Cardiac muscle cell (in vitro differentiated cells and primary cell): ENCODE measurements around the gene MCUB. TPM values are rescaled to one million over a fixed set of nuclear protein-coding genes. Genes with fewer than 3 reads are reported as not detected.
A peak's percentile ranks its signal among the peaks of the same experiment; 100 is the strongest.

Experiments
- DNase-seq, 2 donors: peaks; one replicate each; pipeline versions ENCODE4 v3.0.0 to v3.0.0-alpha.2; 2010 to 2017; ENCODE audit warnings: low read depth in 1 of 2, low spot score in 1 of 2
- H3K27ac ChIP-seq: fragments of 200-600 bp; sonication (generic); 2 replicates; pipeline ENCODE4 v1.5.1; 2016
- H3K27me3 ChIP-seq: fragments of 200-600 bp; sonication (generic); 2 replicates; pipeline ENCODE4 v1.6.0; 2016; ENCODE audit warnings: control low read depth
- H3K36me3 ChIP-seq: fragments of 200-600 bp; sonication (generic); 2 replicates; pipeline ENCODE4 v1.5.1; 2016; ENCODE audit warnings: control low read depth
- H3K4me1 ChIP-seq: fragments of 200-600 bp; sonication (generic); 2 replicates; pipeline ENCODE4 v1.8.1; 2017; ENCODE audit warnings: low read depth, mild to moderate bottlenecking, mixed run types
- H3K4me3 ChIP-seq: fragments of 200-600 bp; sonication (generic); 2 replicates; pipeline ENCODE4 v1.5.1; 2016; ENCODE audit warnings: mild to moderate bottlenecking
- H3K9me3 ChIP-seq: fragments of 200-600 bp; sonication (generic); 2 replicates; pipeline ENCODE4 v1.5.1; 2017; ENCODE audit warnings: low read depth, mild to moderate bottlenecking, control low read depth
- CTCF ChIP-seq: IDR thresholded peaks from 2 replicates; pipeline ENCODE4 v1.5.1; 2012; ENCODE audit warnings: low read depth, mild to moderate bottlenecking, low read length
- polyA plus RNA-seq: library from polyadenylated mRNA; unstranded; fragments of >200 nt; fragmentation: Nextera tagmentation; extraction: Ambion mirVana; gene quantifications from 2 replicates; pipeline ENCODE4 v1.2.1, GENCODE V29; 2016
- total RNA-seq: library from RNA; depleted of rRNA; stranded (reverse); fragments of >200 nt; gene quantifications from 2 replicates; pipeline ENCODE4 v1.2.3, GENCODE V29; 2016

The MCUB gene
- total and polyA plus RNA-seq, 2 experiments from 2014 or later = 1.4 to 3.1 TPM

- H3K27ac ChIP-seq = no peak overlapping the region
- no peaks in the 10 kb centered on the region for H3K27me3 ChIP-seq
- H3K9me3 ChIP-seq = no peaks in the 10 kb centered on the region
- H3K4me3 ChIP-seq = no peak overlapping the region
- H3K36me3 ChIP-seq = no peaks in the 10 kb centered on the region
- TF ChIP-seq CTCF = no peak
- no peak for DNase-seq
- no peaks in the 10 kb centered on the region for H3K4me1 ChIP-seq
Measured at GRCh38 chr4:109649872-109650271, 89.8 kb downstream of the MCUB start.

- no peak for DNase-seq
- H3K27ac ChIP-seq = no peak overlapping the region
- no peaks in the 10 kb centered on the region for H3K27me3 ChIP-seq
- no peak for TF ChIP-seq CTCF
- no peaks in the 10 kb centered on the region for H3K9me3 ChIP-seq
- no peaks in the 10 kb centered on the region for H3K4me1 ChIP-seq
- no peak overlapping the region for H3K4me3 ChIP-seq
- no peaks in the 10 kb centered on the region for H3K36me3 ChIP-seq
Measured at GRCh38 chr4:109655396-109655795, 95.3 kb downstream of the MCUB start.

DNA sequence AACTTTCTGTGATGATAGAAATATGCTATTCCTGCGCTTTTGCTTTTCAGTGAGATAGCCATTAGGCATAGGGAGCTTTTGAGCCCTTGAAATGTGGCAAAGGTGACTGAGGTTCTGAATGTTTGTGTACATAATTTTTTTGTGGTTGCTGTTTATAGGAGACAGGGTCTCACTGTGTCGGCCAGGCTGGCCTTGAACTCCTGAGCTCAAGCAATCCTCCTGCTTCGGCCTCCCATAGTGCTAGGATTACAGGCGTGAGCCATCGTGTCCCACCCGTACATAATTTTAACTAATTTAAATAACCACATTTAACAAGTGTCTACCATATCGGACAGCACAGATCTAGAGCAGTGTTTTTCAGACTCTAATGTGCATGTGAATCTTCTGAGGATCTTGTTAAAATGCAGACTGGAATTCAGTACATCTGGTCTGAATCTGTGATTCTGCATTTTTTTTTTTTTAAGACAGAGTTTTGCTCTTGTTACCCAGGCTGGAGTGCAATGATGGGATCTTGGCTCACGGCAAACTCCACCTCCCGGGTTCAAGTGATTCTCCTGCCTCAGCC is 97.9 kb downstream of the MCUB start:
- Histone ChIP-seq H3K27me3 (no peaks in the 10 kb centered on the region), H3K36me3 (no peaks in the 10 kb centered on the region), H3K4me1 (no peaks in the 10 kb centered on the region), H3K4me3 (no peak overlapping the region), H3K9me3 (no peaks in the 10 kb centered on the region), H3K27ac (no peak overlapping the region)
- no peak for DNase-seq
- no peak for TF ChIP-seq CTCF

DNA sequence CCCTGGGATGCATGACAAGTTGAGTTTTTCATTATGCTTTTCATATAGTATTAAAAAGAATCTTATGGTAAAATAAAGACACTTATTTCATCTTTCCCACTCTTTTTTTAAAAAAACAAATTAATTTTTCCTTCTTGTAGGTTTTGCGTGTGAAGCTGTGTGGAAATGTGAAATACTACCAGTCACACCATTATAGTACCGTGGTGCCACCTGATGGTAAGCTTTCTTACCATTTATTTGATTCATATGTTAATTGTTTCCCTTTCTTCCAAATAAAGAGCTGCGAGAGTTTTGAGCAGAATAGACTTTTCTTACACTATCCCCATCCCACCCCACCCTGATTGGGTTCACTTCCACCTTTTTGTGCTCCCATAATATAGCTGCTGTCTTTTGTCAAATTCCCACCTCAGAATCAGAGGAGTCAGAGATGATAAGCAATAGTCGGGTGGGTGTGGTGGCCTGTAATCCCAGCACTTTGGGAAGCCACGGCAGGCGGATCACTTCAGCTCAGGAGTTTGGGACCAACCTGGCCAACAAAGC is 98.9 kb downstream of the MCUB start:
- H3K9me3 ChIP-seq = no peaks in the 10 kb centered on the region
- DNase-seq = peak in 1 of 2 donors; percentile 24
- no peak for TF ChIP-seq CTCF
- no peak overlapping the region for H3K4me3 ChIP-seq
- H3K36me3 ChIP-seq = no peaks in the 10 kb centered on the region
- no peak overlapping the region for H3K27ac ChIP-seq
- H3K4me1 ChIP-seq = no peaks in the 10 kb centered on the region
- no peaks in the 10 kb centered on the region for H3K27me3 ChIP-seq

DNA sequence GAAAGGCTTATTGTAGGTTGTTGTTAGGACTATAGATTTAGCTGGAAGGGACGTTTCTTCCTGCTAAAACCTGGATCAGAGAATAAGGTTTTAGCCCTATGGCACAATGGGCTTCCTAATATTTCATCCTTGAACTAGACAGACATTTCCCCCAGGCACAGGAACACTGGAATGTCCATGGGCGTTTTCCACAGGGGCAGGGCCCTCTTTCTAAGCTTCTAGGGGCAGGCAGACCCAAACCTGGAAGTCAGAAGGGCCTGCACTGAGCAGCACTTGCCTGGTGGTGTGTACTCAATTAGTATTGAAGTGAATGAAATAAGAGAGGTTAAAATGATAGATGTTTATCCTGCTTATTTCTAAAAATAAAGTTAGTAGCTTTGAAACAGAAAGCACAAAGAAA is 102.1 kb downstream of the MCUB start:
- Histone ChIP-seq H3K9me3 (no peaks in the 10 kb centered on the region), H3K36me3 (no peaks in the 10 kb centered on the region), H3K27me3 (no peaks in the 10 kb centered on the region), H3K4me1 (no peaks in the 10 kb centered on the region), H3K27ac (no peak overlapping the region), H3K4me3 (no peak overlapping the region)
- no peak for TF ChIP-seq CTCF
- no peak for DNase-seq
